ENCODE measurements around the gene CDH8. TPM values are rescaled to one million over a fixed set of nuclear protein-coding genes. Genes with fewer than 3 reads are reported as not detected.

Gene CDH8
- total RNA-seq, 2 donors from 2014 or later: 1.2 TPM; not detected in 1

DNA sequence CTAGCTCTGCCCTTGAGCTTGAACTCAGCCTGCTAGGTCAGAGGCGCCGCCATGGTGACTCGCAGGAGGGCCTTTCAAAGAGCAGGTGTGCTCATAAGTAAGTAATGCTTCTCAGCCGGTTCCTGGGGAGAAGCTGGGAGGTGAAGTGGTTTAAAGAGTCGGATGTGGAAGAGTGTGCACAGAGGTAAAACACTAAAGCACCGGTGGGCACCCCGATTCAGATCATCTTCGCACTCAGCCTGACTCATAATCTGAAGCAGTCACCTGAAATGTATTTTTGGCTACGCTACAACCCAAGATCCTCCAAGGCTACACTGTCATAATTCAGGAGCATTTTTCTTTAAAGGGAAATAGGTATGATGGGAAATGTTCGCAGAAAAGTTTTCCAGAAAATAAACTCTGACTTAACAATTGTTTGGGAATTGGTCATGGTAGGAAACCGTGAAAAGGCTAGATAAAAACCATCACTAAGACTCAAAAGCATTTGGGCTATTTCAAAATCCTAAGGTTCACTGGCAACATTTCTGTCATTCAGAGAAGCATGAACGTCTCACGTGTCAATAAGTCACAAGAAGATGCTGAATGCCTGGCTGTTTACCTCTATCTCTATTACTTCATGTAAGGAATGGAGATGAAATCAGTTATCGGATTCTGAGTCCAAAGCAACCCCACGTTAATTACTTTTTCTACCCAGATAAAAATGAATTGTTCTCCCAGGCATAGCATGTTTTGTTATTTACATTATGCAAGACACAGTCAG is 17.8 kb downstream of the CDH8 start:
- H3K9me3 Mint-ChIP-seq: peaks cover 18% of the 10 kb centered on the region
- H3K36me3 Mint-ChIP-seq: no peaks in the 10 kb centered on the region
- no peaks in the 10 kb centered on the region for H3K27me3 Mint-ChIP-seq
- H3K4me3 Mint-ChIP-seq: no peak overlapping the region
- DNase-seq (ENCODE audit: low spot score): no peak
- H3K27ac Mint-ChIP-seq: no peak overlapping the region
- ATAC-seq: no peak
- no peaks in the 10 kb centered on the region for H3K4me1 Mint-ChIP-seq (ENCODE audit: low read depth in 2 of 2)

DNA sequence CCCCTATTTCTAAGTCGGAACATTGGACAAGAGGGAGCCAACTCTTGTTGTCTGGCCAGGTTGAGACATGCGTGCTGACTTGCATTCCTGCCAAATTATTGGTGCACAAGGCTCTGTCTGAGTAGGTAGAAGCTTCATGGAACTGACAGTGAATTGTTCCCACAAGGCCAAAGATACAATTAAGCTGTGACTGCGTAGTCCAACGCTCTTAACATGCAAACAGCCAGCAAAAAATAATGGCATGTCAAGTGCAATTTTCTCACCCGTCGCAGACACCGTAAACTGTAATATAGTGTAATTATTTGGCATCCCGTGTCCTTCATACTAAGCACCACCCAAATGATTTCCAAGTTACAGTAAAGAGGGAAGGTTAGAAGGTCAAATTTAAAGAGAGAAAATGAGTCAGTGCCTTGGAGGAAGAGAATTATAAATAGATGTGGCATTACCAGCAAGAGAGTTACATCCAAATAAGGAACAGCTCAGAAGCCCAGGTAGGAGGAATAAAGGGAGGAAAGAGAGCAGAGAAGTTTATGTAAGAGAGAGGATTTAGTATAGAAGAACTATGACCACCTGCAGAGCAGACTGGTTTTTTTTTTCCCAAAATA is 21.8 kb downstream of the CDH8 start:
- H3K4me3 Mint-ChIP-seq: no peak overlapping the region
- peaks cover 9% of the 10 kb centered on the region for H3K9me3 Mint-ChIP-seq
- H3K27me3 Mint-ChIP-seq: no peaks in the 10 kb centered on the region
- H3K27ac Mint-ChIP-seq: no peak overlapping the region
- ATAC-seq (no peak), DNase-seq (ENCODE audit: low spot score) (no peak)
- no peaks in the 10 kb centered on the region for H3K36me3 Mint-ChIP-seq
- no peaks in the 10 kb centered on the region for H3K4me1 Mint-ChIP-seq (ENCODE audit: low read depth in 2 of 2)

DNA sequence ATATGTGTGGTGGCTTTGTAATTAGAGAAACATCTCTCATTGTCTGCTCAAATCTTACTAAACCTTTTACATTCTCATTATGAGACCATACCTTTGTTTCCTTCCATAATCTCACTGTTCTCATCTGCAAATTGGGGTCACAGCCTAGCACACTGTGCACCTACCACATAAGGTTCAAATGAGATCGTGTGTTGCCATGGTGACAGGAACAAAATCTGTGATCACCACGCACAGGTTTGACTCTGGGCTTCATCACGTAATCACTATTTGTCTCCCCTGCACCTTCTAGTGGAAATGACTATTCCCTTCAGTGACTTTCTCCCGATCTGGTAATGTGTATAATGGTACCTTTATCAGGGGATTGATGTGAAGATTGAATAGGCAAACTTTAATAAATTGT is 26.1 kb downstream of the CDH8 start:
- DNase-seq (ENCODE audit: low spot score): no peak
- H3K27ac Mint-ChIP-seq: no peak overlapping the region
- no peak for ATAC-seq
- no peak overlapping the region for H3K4me3 Mint-ChIP-seq
- no peaks in the 10 kb centered on the region for H3K4me1 Mint-ChIP-seq (ENCODE audit: low read depth in 2 of 2)
- peaks cover 16% of the 10 kb centered on the region for H3K9me3 Mint-ChIP-seq
- H3K36me3 Mint-ChIP-seq: peaks cover 4% of the 10 kb centered on the region
- H3K27me3 Mint-ChIP-seq: no peaks in the 10 kb centered on the region

DNA sequence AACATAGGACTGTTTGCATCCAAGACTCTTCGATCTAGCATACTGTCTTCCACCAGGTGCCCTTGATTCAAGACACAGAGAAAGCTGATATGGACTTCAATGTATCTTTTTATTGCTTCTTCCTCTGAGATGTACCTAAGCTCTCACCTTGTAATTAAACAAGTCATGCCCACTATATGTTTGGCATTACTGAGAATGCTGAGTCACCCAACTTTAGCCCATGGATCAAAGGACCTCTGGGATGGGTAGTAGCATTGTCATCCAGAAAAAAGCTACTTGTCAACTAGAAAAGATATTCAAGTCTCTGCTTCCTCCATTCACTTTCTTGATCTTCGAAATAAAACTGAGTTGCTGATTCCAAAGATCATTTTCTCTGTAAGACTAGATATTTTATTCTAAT is 37.8 kb downstream of the CDH8 start:
- Mint-ChIP-seq H3K9me3 (peaks cover 14% of the 10 kb centered on the region), H3K27ac (no peak overlapping the region), H3K36me3 (no peaks in the 10 kb centered on the region), H3K27me3 (no peaks in the 10 kb centered on the region), H3K4me1 (ENCODE audit: low read depth in 2 of 2) (no peaks in the 10 kb centered on the region), H3K4me3 (no peak overlapping the region)
- ATAC-seq (no peak), DNase-seq (ENCODE audit: low spot score) (no peak)

DNA sequence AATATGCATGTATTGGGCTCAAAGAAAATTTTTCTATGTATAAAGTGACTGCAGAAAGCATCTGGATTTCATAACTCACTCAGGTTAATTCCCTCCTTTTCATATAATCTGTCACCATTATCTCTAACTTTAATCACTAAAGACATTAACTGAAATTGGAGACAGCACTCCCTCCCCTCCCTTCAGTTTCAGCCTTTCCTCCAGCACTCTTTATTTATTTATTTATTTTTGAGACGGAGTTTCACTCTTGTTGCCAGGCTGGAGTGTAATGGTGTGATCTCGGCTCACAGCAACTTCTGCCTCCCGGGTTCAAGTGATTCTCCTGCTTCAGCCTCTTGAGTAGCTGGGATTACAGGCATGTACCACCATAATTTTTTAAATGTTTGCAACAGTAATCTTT is 43.1 kb downstream of the CDH8 start:
- H3K27me3 Mint-ChIP-seq: no peaks in the 10 kb centered on the region
- no peak overlapping the region for H3K4me3 Mint-ChIP-seq
- H3K36me3 Mint-ChIP-seq: peaks cover 6% of the 10 kb centered on the region
- peaks cover 15% of the 10 kb centered on the region for H3K9me3 Mint-ChIP-seq
- no peaks in the 10 kb centered on the region for H3K4me1 Mint-ChIP-seq (ENCODE audit: low read depth in 2 of 2)
- no peak overlapping the region for H3K27ac Mint-ChIP-seq
- ATAC-seq: no peak
- no peak for DNase-seq (ENCODE audit: low spot score)

DNA sequence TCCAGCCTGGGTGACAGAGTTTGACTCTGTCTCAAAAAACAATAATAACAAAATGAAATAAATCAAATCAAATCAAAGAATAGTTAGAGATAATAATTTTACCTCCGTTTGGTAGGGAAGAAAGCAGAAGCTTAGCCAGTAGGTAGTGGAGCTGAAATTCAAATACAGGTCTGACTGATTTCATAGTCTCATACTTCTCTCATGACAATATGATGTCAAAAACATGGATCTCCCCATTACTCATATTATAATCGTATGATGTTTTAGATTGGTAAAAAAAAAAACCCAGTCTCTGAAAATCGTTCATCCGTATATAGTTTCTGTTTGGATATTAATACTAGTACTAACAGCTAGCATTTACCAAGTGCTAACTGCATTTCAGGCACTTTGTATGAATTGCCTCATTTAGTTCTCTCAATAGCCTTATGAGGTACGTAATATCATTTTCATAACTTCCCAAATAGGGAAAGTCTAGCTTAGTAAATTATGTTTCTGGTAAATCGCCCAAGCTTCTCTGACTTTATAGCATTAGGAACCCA is 48.7 kb downstream of the CDH8 start:
- DNase-seq (ENCODE audit: low spot score) (no peak), ATAC-seq (no peak)
- Mint-ChIP-seq H3K9me3 (peaks cover 11% of the 10 kb centered on the region), H3K27me3 (no peaks in the 10 kb centered on the region), H3K27ac (no peak overlapping the region), H3K4me1 (ENCODE audit: low read depth in 2 of 2) (no peaks in the 10 kb centered on the region), H3K4me3 (no peak overlapping the region), H3K36me3 (peaks cover 6% of the 10 kb centered on the region)

DNA sequence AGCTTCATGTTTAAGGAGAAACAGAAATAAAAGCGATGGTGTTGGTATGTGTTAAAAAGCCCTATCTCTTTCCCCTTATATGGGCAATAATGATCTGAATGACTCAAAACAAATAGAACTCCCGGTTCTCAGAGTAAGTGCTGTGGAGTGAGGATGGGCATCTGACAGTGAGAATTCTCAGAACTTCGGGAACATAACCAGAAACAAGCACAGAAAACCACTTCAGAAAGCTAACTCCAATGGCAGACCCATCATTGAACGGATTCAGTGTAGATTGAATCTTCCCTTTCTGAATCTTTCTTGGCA is 67.2 kb downstream of the CDH8 start:
- peaks cover 22% of the 10 kb centered on the region for H3K9me3 Mint-ChIP-seq
- H3K27ac Mint-ChIP-seq: no peak overlapping the region
- no peaks in the 10 kb centered on the region for H3K4me1 Mint-ChIP-seq (ENCODE audit: low read depth in 2 of 2)
- no peak overlapping the region for H3K4me3 Mint-ChIP-seq
- no peaks in the 10 kb centered on the region for H3K27me3 Mint-ChIP-seq
- ATAC-seq (no peak), DNase-seq (ENCODE audit: low spot score) (no peak)
- H3K36me3 Mint-ChIP-seq: peaks cover 5% of the 10 kb centered on the region

DNA sequence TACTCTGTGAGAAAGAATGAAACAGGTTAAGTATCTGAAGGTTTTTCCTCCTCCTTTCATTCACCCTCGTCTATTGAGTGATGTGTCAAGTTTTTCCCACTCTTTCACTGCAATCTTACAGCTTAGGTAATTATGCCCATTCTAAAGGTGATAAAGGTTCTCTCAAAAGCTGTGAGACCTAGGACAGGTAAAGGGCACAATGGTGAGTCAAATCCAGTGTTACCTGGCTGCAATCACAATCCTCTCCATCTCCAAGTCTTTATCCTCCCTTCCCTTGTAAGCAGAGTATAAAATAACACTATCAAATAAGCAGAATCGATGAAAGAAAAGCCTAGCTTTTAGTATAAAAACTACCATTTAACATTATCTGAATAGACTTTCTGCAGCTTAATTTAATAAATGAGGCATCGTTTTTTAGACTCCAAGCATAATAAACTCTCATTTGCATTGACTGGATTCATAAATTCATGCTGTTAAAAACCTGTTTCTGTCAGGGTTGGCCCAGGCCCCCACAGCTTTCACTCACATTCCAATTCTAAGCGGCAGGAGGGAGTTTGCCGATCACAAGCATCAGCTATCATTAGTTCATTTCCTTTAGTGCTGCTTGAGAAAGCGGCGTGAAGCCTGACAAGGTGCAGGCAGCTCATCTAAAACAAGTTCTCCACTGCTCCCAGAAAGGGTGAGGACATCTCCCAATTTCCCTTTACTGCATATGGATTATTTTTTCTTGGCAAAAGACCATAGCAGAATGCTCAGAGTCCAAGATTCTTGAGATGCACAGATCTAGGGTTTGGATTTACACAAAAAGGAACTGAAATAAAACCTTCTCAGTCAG is 67.8 kb downstream of the CDH8 start:
- no peaks in the 10 kb centered on the region for H3K4me1 Mint-ChIP-seq (ENCODE audit: low read depth in 2 of 2)
- no peak for ATAC-seq
- no peak overlapping the region for H3K4me3 Mint-ChIP-seq
- H3K36me3 Mint-ChIP-seq: peaks cover 5% of the 10 kb centered on the region
- H3K27ac Mint-ChIP-seq: no peak overlapping the region
- no peak for DNase-seq (ENCODE audit: low spot score)
- no peaks in the 10 kb centered on the region for H3K27me3 Mint-ChIP-seq
- peaks cover 22% of the 10 kb centered on the region for H3K9me3 Mint-ChIP-seq

DNA sequence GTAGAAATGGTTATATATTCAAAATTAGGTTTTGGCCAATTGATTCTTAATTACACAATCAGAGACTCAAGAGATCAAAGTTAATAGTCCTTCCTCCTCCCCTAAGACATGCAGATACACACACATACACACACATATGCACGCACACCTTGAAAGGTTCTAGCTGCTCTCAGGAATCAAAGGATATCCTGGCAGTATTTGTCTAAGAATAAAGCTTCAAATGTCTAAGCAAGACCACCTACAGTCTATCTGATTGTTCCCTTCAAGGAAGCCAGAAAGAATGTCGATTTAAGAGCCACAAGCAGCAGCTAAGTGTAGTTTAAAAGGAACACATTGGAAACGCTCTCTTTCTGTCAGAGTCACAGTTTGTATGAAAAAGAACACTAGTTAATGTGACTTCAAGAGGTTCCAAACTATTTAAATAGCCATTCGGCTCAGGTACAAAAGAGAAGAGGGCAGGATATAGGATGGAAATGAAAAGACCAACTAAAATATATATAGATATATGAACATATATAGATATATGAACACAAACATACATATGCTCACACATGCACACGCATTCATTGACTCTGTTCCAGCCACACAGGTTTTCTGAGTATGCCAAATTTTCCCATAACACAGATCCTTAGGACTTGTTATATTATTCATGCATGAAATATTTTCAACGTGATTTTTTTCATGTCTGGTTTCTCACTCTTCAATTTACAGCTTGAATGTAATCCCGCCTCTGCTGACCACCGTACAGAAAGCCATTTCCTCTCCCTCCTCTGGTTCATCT is 79.0 kb downstream of the CDH8 start:
- no peak overlapping the region for H3K4me3 Mint-ChIP-seq
- no peaks in the 10 kb centered on the region for H3K4me1 Mint-ChIP-seq (ENCODE audit: low read depth in 2 of 2)
- DNase-seq (ENCODE audit: low spot score) (no peak), ATAC-seq (no peak)
- no peaks in the 10 kb centered on the region for H3K27me3 Mint-ChIP-seq
- H3K27ac Mint-ChIP-seq: no peak overlapping the region
- peaks cover 5% of the 10 kb centered on the region for H3K36me3 Mint-ChIP-seq
- H3K9me3 Mint-ChIP-seq: peaks cover 16% of the 10 kb centered on the region

DNA sequence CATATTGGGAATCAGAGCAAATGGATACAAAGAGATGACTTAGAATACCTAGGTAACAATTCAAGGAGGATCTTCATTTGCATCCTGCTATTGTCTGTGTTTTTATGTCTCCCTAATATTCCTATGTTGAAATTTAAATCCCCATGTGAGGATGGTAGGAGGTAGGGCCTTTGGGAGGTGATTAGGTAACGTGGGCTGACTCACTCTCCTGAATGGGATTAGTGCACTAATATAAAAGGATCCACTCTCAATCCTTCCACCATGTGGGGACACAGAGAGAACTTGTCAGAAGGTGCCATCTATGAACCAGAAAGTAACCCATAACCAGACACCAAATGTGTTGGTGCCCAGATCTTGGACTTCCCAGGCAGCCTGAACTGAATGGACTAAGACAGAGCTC is 83.4 kb downstream of the CDH8 start:
- DNase-seq (ENCODE audit: low spot score): no peak
- no peak overlapping the region for H3K27ac Mint-ChIP-seq
- H3K4me3 Mint-ChIP-seq: no peak overlapping the region
- H3K27me3 Mint-ChIP-seq: no peaks in the 10 kb centered on the region
- no peaks in the 10 kb centered on the region for H3K36me3 Mint-ChIP-seq
- H3K4me1 Mint-ChIP-seq (ENCODE audit: low read depth in 2 of 2): no peaks in the 10 kb centered on the region
- H3K9me3 Mint-ChIP-seq: peaks cover 14% of the 10 kb centered on the region
- no peak for ATAC-seq

DNA sequence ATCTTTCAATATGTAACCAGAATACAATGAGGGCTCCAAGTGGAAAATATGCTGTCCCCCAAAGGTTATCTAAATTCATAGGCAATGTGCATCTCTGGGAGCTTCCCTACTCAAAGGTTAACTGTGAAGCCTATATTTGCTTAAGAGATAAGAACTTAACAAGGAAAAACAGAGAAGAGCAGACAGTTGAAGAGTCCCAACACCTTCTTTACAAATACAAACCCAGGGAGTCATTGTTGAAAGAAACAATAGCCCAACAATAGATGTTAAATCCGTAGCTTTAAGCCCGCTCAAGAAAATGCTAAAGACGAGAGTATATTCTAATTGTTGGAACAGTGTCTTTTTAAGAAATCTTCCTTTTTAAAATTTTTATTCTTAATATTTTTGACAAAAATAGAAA is 87.8 kb downstream of the CDH8 start:
- H3K4me3 Mint-ChIP-seq: no peak overlapping the region
- no peak for ATAC-seq
- H3K27me3 Mint-ChIP-seq: no peaks in the 10 kb centered on the region

DNA sequence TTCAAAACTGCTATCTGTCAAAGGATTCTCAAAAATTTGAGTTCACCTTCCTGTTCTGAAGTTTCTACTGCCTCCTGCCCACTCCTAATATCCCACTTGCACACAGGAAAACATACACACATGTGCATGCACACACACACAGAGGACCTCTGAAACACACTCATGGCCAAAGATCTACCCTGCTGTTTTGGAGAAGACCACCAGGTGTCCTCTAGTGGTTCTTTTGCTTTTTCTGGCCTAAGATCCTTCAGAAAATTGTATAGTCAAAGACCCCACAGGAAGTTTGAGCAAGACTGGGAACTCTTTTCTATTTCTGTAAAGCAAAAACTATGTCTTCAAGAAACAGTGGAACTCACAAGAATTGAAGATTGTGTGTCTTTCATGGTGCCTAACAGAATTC is 90.2 kb downstream of the CDH8 start:
- no peak for DNase-seq (ENCODE audit: low spot score)
- Mint-ChIP-seq H3K9me3 (peaks cover 24% of the 10 kb centered on the region), H3K36me3 (peaks cover 12% of the 10 kb centered on the region), H3K27ac (no peak overlapping the region), H3K27me3 (no peaks in the 10 kb centered on the region), H3K4me3 (no peak overlapping the region), H3K4me1 (ENCODE audit: low read depth in 2 of 2) (no peaks in the 10 kb centered on the region)
- ATAC-seq: no peak

More for the DNA sequence above, 87.8 kb downstream of the CDH8 start:
- Mint-ChIP-seq H3K9me3 (peaks cover 18% of the 10 kb centered on the region), H3K36me3 (peaks cover 5% of the 10 kb centered on the region), H3K4me1 (ENCODE audit: low read depth in 2 of 2) (no peaks in the 10 kb centered on the region), H3K27ac (no peak overlapping the region)
- DNase-seq (ENCODE audit: low spot score): no peak

DNA sequence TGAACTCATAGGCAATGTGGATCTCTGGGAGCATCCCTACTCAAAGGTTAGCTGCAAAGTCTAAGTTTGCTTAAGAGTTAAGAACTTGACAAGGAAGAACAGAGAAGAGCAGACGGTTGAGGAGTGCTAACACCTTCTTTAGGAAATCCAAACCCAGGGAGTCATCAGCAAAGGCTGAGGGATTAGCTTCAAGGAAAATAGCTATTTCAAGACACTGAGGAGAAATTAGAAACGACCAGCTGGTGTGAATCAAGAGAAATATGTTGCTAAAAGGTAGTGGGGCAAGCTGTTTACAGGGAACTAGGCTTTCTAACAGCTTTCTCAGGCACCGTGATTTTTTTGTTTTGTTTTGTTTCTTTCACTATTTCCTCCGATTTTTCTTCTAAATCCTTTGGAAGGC is 90.7 kb downstream of the CDH8 start:
- H3K4me1 Mint-ChIP-seq (ENCODE audit: low read depth in 2 of 2): no peaks in the 10 kb centered on the region

More for the DNA sequence above, 90.7 kb downstream of the CDH8 start:
- Mint-ChIP-seq H3K9me3 (peaks cover 24% of the 10 kb centered on the region), H3K27ac (no peak overlapping the region), H3K36me3 (peaks cover 12% of the 10 kb centered on the region), H3K4me3 (no peak overlapping the region), H3K27me3 (no peaks in the 10 kb centered on the region)
- DNase-seq (ENCODE audit: low spot score) (no peak), ATAC-seq (no peak)
